ENCODE results near the gene UBE2O.
"Not testable (repeated sequence)": the region's sequence is repeated elsewhere in the genome, so short reads cannot be mapped to it uniquely, and the experiment has no call there.

UBE2O gene

GRCh38 chr17:76367642-76368041 is 85.3 kb downstream of the UBE2O start:
- DNase-seq: no peak

- DNase-seq: no peak
Measured at GRCh38 chr17:76366247-76366646, 86.7 kb downstream of the UBE2O start.

DNA sequence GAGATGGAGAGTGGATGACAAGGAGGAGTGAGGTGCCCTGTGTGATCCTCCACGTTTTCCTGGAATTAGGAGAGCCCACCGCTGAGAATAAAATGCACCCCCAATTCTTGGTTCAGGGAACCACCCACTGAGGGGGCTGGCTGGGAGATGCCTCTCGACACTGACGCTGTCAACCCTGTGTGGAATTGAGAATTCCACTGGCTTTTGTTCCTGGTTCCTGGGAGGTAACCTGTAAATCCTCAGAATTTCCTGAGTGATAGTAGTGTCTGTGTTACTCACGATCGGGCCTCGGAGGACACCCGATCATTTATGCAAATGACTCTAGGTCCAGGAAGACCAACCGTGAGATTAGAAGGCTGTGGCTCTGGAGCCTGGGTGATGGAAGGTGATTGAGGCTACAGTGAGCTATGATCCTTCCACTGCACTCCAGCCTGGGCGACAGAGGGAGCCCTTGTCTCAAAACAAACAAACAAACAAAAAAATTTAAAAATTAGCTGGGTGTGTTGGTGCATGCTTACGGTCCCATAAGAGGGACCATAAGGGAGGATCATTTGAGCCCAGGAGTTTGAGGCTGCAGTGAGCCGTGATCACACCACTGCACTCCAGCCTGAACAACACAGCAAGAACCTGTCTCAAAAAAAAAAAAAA is 87.6 kb downstream of the UBE2O start:
- no peak for DNase-seq

DNA sequence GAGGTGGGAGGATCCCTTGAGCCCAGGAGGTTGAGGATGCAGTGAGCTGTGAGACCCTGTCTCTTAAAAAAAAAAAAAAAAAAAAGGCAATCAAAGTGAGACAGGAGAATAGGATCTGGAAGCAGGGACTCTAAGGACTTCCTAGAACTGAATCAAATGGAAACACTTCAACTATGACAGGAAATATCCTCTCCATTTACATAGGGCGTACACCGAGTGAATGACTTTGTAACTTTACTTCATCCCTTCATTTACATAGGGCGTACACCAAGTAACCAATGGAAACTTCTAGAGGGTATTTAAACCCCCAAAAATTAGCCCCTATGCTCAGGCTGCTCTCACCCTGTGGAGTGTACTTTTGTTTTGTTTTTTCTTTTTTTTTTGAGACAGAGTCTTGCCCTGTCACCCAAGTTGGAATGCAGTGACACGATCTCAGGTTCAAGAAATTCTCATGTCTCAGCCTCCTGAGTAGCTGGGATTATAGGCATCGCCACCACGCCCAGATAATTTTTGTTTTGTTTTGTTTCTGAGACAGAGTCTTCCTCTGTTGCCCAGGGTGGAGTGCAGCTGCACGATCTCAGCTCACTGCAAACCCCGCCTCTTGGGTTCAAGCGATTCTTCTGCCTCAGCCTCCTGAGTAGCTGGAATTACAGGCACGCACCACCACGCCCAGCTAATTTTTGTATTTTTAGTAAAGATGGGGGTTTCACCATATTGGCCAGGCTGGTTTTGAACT is 89.7 kb downstream of the UBE2O start:
- DNase-seq: no peak

DNA sequence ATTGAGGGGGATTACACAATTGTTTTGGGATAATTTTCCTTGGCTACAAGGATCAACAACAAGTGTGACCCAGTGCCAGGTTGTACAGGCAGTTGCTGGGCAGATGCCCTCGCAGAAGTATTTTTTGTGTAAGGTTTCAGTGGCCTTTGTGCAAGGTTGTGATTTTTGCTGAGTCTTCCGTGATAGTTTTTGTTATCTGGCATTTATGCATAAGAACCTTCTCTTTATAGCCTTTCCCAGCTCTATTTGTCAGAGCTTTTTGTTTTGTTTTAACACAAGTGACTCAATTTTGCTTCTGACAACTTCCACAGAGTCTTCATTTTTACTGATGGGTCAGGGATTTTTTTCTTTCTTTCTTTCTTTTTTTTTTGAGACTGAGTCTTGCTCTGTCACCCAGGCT is 92.5 kb downstream of the UBE2O start:
- DNase-seq: no peak

DNA sequence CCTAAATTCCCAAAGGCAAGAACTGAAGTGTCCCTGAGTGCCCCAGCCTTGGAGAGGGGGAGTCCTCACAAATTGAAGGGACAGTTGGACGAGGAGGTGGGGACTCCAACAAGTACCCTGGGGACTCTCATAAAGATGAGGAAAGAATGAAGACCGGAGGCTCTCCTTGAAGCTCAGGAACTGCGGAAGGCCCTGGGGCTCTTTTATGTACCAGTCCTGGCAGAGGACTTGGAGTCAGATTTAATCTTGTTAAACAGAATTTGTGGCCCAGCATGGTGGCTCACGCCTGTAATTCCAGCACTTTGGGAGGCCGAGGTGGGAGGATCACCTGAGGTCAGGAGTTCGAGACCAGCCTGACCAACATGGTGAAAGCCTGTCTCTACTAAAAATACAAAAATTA is 93.2 kb downstream of the UBE2O start:
- not testable (repeated sequence) for DNase-seq

GRCh38 chr17:76359375-76359774 is 93.6 kb downstream of the UBE2O start:
- no peak for DNase-seq

- no peak for DNase-seq
Measured at GRCh38 chr17:76357597-76358158, 95.3 kb downstream of the UBE2O start.

DNA sequence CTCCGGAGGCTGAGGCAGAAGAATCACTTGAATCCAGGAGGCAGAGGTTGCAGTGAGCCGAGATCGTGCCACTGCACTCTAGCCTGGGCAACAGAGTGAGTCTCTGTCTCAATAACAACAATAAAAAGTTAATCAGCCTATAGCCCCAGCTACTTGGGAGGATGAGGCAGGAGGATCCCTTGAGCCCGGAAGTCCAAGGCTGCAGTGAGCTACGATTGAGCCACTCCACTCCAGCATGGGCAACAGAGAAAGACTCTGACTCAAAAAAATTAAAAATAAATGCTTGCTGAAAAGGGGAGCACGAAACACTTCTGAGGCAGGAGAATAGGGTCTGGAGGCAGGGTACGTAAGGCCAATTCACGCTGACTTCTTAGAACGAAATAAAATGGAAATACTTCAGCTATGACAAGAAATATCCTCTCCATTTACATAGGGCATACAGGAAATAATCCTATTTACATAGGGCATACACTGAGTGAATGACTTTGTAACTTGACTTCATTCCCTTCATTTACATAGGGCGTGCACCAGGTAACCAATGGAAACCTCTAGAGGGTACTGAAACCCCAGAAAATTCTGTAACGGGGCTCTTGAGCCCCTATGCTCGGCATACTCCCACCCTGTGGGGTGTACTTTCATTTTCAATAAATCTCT is 96.0 kb downstream of the UBE2O start:
- DNase-seq: no peak

- DNase-seq: no peak
Measured at GRCh38 chr17:76354747-76355310, 98.1 kb downstream of the UBE2O start.

GRCh38 chr17:76354317-76354729 is 98.6 kb downstream of the UBE2O start:
- no peak for DNase-seq

GRCh38 chr17:76353599-76354316 is 99.2 kb downstream of the UBE2O start, which contains the start of gene PRPSAP1:
Gene PRPSAP1, minus strand, starts transcription at chr17:76353916. Its CDS starts 213 bp downstream, at chr17:76353703.
- DNase-seq: peak; percentile 75 to 76

- DNase-seq: no peak
Measured at GRCh38 chr17:76353004-76353598, 99.9 kb downstream of the UBE2O start.

DNA sequence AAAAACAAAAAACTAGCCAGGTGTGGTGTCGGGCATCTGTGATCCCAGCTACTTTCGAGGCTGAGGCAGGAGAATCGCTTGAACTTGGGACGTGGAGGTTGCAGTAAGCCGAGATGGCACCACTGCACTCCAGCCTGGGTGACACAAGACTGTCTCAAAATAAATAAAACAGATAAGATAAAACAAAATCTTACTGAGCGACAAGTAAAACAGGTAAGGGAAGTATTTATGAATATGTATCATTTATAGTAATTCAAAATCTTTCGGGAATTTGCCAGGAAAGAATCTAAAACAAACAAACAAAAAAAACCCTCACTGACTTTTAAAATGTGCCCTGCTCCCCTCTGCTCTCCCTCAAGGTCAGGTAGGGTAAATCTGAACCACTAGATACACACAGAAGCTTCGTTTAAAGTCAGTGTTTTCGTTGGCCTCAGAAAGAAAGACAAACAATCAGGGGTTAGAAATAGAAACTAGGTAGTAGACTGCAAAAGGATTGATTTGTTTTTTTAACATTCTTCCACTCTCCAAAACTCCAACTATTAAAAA is 101.4 kb downstream of the UBE2O start:
- no peak for DNase-seq

DNA sequence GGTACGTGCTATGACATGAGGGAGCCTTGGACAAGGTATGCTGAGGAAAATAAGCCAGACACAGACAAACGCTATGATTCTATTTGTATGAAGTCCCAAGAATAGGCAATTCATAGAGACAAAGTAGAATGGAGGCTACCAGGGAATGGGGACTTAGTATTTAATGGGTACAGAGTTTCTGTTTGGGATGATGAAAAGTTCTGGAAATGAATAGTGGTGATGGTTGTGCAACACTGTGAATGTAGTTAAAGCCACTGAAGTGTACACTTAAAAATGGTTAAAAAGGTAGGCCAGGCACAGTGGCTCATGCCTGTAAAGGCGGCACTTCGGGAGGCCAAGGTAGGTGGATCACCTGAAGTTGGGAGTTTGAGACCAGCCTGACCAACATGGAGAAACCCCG is 102.5 kb downstream of the UBE2O start:
- DNase-seq: no peak

- not testable (repeated sequence) for DNase-seq
Measured at GRCh38 chr17:76346936-76347335, 106.0 kb downstream of the UBE2O start.

DNA sequence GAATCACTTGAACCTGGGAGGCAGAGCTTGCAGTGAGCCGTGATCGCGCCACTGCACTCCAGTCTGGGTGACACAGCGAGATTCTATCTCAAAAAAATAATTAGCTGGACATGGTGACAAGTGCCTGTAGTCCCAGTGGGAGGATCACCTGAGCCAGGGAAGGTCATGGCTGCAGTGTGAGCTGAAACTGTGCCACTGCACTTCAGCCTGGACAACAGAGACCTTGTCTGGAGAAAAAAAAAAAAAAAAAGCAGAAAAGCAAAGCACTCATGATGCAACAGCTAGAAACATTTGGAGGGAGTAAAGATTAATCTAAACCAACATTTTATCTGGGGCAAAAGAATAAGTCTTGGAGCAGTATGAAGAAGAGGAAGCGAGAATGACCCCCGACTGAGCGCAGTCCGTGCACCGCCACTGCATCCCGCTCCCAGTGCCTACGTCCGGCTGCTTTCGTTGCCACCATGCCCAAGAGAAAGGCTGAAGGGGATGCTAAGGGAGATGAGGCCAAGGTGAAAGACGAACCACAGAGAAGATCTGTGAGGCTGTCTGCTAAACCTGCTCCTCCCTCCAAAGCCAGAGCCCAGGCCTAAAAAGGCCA is 107.5 kb downstream of the UBE2O start:
- DNase-seq: no peak

GRCh38 chr17:76343106-76343505 is 109.8 kb downstream of the UBE2O start:
- DNase-seq: no peak

DNA sequence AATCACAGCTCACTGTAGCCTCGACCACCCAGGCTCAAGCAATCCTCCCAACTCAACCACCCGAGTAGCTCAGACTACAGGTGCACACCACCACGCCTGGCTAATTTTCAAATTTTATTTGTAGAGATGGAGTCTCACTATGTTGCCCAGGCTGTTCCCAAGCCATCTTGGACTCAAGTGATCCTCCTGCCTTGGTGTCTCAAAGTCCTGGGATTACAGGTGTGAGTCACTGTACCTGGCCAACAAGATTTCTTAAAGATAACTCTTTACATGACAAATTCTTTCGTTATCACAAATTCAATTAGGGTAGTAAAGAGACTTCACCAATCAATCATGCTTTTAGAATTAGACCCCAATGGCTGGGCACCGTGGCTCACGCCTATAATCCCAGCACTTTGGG is 111.7 kb downstream of the UBE2O start:
- no peak for DNase-seq

Data from stimulated activated CD4-positive, alpha-beta T cell treated with anti-CD3 and anti-CD28 coated beads, Interleukin-4, amount 100 ng/mL, for 4 hours (primary cell).